ENCODE data around the gene STAG1. TPM values are rescaled to one million over a fixed set of nuclear protein-coding genes. Genes with fewer than 3 reads are reported as not detected.

STAG1 gene
- total RNA-seq, 1 experiment from 2014 or later, result 43.7 TPM

DNA sequence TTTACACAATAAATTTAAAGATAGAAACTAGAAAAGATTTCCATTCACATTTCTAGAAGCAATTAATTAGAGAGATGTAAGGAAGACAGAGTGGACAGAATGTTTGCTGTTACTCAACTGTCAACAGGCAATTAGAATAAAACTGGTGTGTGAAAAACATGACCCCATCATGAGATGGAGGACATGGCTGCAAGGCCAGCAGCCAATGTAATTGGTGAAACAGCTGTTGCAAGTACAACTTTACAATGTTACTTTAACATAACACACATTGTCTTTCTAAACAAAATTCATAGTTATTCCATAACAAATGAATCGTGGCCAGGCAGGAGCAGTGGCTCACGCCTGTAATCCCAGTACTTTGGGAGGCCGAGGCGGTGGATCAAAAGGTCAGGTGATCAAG lies 28.6 kb upstream of the STAG1 start:
- in situ Hi-C loops (cut with HindIII; ENCODE audit: low pct_unique_long_range_greater_than_20kb, low sequenced_read_pairs), result no loop called here
- intact Hi-C loops (cut with micrococcal nuclease; ENCODE audit: unreplicated experiment), result no loop called here
- Histone ChIP-seq H3K27me3 (ENCODE audit: control insufficient read depth, insufficient read depth, low read length) (no peaks in the 10 kb centered on the region), H3K9me3 (ENCODE audit: control insufficient read depth, insufficient read depth, low read depth, low read length) (no peaks in the 10 kb centered on the region), H3K27ac (ENCODE audit: low read length) (no peak overlapping the region), H3K36me3 (ENCODE audit: control insufficient read depth, insufficient read depth, low read length) (no peaks in the 10 kb centered on the region), H3K4me1 (ENCODE audit: control insufficient read depth, insufficient read depth, low read length) (peaks cover 2% of the 10 kb centered on the region; the same call in 1 of the 2 replicates), H3K4me3 (ENCODE audit: low read depth in 2 of 2, low read length in 2 of 2) (no peak overlapping the region)
- no TSS peak for BruUV-seq (replicated peaks)
- DNase-seq (ENCODE audit: low read depth, low spot score) (no peak), ATAC-seq (no peak)
- ChIA-PET CTCF (interaction anchor here (0.6 kb wide), 1 partner anchor 341 kb away, joined by 13 read pairs; no protein-coding TSS in a partner anchor), POLR2A (no interaction called here)
- TF ChIP-seq, protein P1, sequence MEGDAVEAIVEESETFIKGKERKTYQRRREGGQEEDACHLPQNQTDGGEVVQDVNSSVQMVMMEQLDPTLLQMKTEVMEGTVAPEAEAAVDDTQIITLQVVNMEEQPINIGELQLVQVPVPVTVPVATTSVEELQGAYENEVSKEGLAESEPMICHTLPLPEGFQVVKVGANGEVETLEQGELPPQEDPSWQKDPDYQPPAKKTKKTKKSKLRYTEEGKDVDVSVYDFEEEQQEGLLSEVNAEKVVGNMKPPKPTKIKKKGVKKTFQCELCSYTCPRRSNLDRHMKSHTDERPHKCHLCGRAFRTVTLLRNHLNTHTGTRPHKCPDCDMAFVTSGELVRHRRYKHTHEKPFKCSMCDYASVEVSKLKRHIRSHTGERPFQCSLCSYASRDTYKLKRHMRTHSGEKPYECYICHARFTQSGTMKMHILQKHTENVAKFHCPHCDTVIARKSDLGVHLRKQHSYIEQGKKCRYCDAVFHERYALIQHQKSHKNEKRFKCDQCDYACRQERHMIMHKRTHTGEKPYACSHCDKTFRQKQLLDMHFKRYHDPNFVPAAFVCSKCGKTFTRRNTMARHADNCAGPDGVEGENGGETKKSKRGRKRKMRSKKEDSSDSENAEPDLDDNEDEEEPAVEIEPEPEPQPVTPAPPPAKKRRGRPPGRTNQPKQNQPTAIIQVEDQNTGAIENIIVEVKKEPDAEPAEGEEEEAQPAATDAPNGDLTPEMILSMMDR (IDR thresholded peaks at IDR 0.05), result no peak

DNA sequence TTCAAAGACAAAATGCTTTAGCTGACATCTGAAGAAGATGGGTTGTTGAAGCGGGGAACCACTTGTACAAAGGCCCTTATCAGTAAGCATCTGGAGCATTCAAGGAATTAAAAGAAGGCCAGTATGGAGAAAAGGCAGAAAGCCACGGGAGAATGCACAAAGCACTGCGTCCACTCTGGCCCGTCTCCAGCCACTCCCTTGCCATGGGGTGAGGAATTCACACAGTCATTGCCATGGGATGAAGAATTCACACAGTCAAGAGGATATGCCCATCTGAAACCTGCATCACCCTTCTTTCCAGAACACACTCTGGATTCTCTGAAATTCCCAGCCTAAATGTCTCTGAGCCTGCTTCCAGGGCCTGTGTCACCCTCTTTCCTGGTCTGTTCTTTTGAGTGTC lies 26.7 kb upstream of the STAG1 start:
- TF ChIP-seq REST (IDR thresholded peaks at IDR 0.05; ENCODE audit: insufficient read depth in 1 of 2, low read depth in 2 of 2, low read length in 1 of 2) (no peak), POLR2AphosphoS5 (IDR thresholded peaks at IDR 0.05; ENCODE audit: low read depth, low read length) (no peak), TCF7L2 (IDR thresholded peaks at IDR 0.05; ENCODE audit: low read depth, low read length) (no peak), SIN3A (IDR thresholded peaks at IDR 0.05; ENCODE audit: borderline replicate concordance, insufficient read depth, low read depth, low read length) (no peak)
- TF ChIP-seq, protein P1 (IDR thresholded peaks at IDR 0.05), result no peak
- Histone ChIP-seq H3K27me3 (ENCODE audit: control insufficient read depth, insufficient read depth, low read length) (no peaks in the 10 kb centered on the region), H3K27ac (ENCODE audit: low read length) (no peak overlapping the region), H3K9me3 (ENCODE audit: control insufficient read depth, insufficient read depth, low read depth, low read length) (no peaks in the 10 kb centered on the region), H3K36me3 (ENCODE audit: control insufficient read depth, insufficient read depth, low read length) (no peaks in the 10 kb centered on the region), H3K4me1 (ENCODE audit: control insufficient read depth, insufficient read depth, low read length) (peaks cover 2% of the 10 kb centered on the region; the same call in 1 of the 2 replicates), H3K4me3 (ENCODE audit: low read depth in 2 of 2, low read length in 2 of 2) (no peak overlapping the region)
- intact Hi-C loops (cut with micrococcal nuclease; ENCODE audit: unreplicated experiment) (no loop called here), in situ Hi-C loops (cut with HindIII; ENCODE audit: low pct_unique_long_range_greater_than_20kb, low sequenced_read_pairs) (no loop called here)
- POLR2A ChIA-PET, result interaction anchor here (0.6 kb wide), 2 partner anchors 20 to 708 kb away, joined by 3 read pairs; no protein-coding TSS in a partner anchor
- CTCF ChIA-PET, result no interaction called here
- DNase-seq (ENCODE audit: low read depth, low spot score), result no peak
- BruUV-seq (replicated peaks), result no TSS peak
- no peak for ATAC-seq

Data from Panc1 (cell line).